Kidney (tissue), 14 donors: ENCODE results near the gene SLC39A11. TPM values are rescaled to one million over a fixed set of nuclear protein-coding genes. Genes with fewer than 3 reads are reported as not detected.

ENCODE experiments used
- DNase-seq, 5 donors: peaks; one replicate each; pipeline ENCODE4 v3.0.0-alpha.2; 2013 to 2020
- FAIRE-seq: peaks from 2 replicates; lab custom pipeline; 2012; peaks lifted over from hg19 to GRCh38; lab: Jason Lieb, UNC
- H3K27ac ChIP-seq, 2 donors: one replicate each; pipeline ENCODE4 v1.7.0; 2013; ENCODE audit warnings: low read depth in 2 of 2, low read length in 2 of 2, inconsistent platforms in 1 of 2
- H3K27me3 ChIP-seq: one replicate; pipeline ENCODE4 v1.7.1; 2013; ENCODE audit warnings: low read length, inconsistent platforms; ENCODE audit not compliant: control insufficient read depth, insufficient read depth
- H3K36me3 ChIP-seq, 3 donors: one replicate each; pipeline versions ENCODE4 v1.7.0 to v1.7.1; 2013; ENCODE audit warnings: low read length in 3 of 3, control low read depth in 1 of 3, inconsistent platforms in 1 of 3; ENCODE audit not compliant: insufficient read depth in 3 of 3, control insufficient read depth in 2 of 3
- H3K4me1 ChIP-seq, 3 donors: one replicate each; pipeline versions ENCODE4 v1.7.0 to v1.7.1; 2013; ENCODE audit warnings: low read length in 3 of 3, inconsistent platforms in 1 of 3, low read depth in 1 of 3; ENCODE audit not compliant: control insufficient read depth in 2 of 3, insufficient read depth in 2 of 3
- H3K4me3 ChIP-seq, 3 donors: one replicate each; pipeline versions ENCODE4 v1.7.0 to v1.8.1; 2013; ENCODE audit warnings: low read length in 3 of 3, control low read depth in 1 of 3, inconsistent platforms in 1 of 3
- H3K9ac ChIP-seq, 3 donors: one replicate each; pipeline versions ENCODE4 v1.7.0 to v1.7.1; 2013; ENCODE audit warnings: low read length in 3 of 3, control low read depth in 1 of 3, inconsistent platforms in 1 of 3
- H3K9me3 ChIP-seq, 3 donors: one replicate each; pipeline versions ENCODE4 v1.7.0 to v1.7.1; 2013; ENCODE audit warnings: low read length in 3 of 3, control low read depth in 1 of 3, inconsistent platforms in 1 of 3; ENCODE audit not compliant: control insufficient read depth in 2 of 3, insufficient read depth in 1 of 3
- CTCF ChIP-seq: IDR thresholded peaks from 3 replicates; pipeline ENCODE4 v1.5.1; 2012; ENCODE audit warnings: mild to moderate bottlenecking, moderate library complexity, borderline replicate concordance; ENCODE audit not compliant: insufficient read depth; ENCODE audit errors: extremely low read depth
- intact Hi-C: fragments of 100-400 bp; cut with DNase I; formaldehyde crosslinking; loops from one replicate; pipeline ENCODE4 v1.11.1; 2022
- polyA plus RNA-seq: library from polyadenylated mRNA; stranded (reverse); fragments of 350-450 nt; fragmentation: Illumina TruSeq; extraction: RNeasy Lipid Tissue Mini Kit (QIAGEN cat#74804); gene quantifications from one replicate; pipeline ENCODE4 v1.2.3, GENCODE V29; 2014; ENCODE audit warnings: low read depth, low replicate concordance; ENCODE audit not compliant: insufficient read depth
- total RNA-seq: library from RNA; stranded (reverse); fragmentation: NEBNext Ultra II Directional; extraction: Animal tissue kit (Norgen Biotek cat#: 25700); gene quantifications from one replicate; pipeline ENCODE4 v1.2.1, GENCODE V29; 2021
- donor health status: control.
- donor health status: control.
- donor health status: control.
- donor health status: control.
- donor health status: control.
- donor health status: DM: yes; HTN: yes; CAD: no.
- donor health status: Normal renal cell carcinoma (clear cell type).

Gene SLC39A11
- total and polyA plus RNA-seq, 2 donors from 2014 or later: 19.7 to 37.2 TPM

GRCh38 chr17:73128496-73128895 is 36.0 kb upstream of the SLC39A11 start:
- Histone ChIP-seq H3K4me1 (peaks cover 0 to 2% (median 0%) of the 10 kb centered on the region in 3 donors), H3K9ac (no peak overlapping the region), H3K27me3 (no peaks in the 10 kb centered on the region), H3K9me3 (no peaks in the 10 kb centered on the region), H3K4me3 (no peak overlapping the region), H3K27ac (no peak overlapping the region), H3K36me3 (no peaks in the 10 kb centered on the region)
- no peak for FAIRE-seq
- no peak for DNase-seq
- TF ChIP-seq CTCF: no peak
- intact Hi-C loops: no loop called here

DNA sequence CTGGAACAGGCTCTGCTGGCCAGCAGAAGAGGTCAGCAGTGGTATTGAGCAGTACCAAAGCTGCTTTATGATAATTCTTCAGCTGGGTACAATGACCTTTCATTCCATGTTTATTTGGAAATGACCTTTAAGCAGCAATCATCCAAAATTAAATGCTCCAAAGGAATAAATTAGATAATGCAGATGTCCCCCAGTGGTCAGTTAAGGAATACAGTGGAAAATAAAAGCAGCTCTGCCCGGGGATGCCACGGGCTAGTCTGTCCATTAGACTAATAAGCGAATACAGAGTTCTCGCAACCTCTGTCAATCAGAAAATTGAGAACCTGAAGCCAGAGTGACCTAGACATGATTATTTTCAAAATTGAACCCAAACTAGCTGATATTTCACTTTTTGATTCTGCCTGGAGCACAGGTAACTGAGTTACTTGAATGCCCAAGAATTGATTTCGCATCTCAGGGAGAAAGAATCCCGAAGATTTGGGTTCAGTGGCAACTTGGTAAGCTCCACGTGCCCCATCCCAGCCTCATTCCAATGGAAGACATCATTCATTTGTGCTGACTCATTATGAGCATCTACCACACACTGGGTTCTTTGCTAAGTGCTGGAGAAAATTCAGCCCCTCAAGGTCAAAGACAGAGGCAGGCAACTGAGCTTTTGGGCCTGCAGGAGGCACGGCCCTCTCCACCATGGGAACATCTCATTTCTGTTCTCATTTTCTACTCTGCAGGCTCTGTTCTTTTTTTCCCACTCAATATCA is 34.4 kb upstream of the SLC39A11 start:
- peaks cover 0 to 5% (median 0%) of the 10 kb centered on the region in 3 donors for H3K4me1 ChIP-seq
- no peaks in the 10 kb centered on the region for H3K36me3 ChIP-seq
- TF ChIP-seq CTCF: no peak
- H3K9ac ChIP-seq: no peak overlapping the region
- no peak overlapping the region for H3K4me3 ChIP-seq
- H3K27ac ChIP-seq: no peak overlapping the region
- intact Hi-C loops: no loop called here
- FAIRE-seq (no peak), DNase-seq (no peak)
- H3K27me3 ChIP-seq: no peaks in the 10 kb centered on the region
- no peaks in the 10 kb centered on the region for H3K9me3 ChIP-seq

DNA sequence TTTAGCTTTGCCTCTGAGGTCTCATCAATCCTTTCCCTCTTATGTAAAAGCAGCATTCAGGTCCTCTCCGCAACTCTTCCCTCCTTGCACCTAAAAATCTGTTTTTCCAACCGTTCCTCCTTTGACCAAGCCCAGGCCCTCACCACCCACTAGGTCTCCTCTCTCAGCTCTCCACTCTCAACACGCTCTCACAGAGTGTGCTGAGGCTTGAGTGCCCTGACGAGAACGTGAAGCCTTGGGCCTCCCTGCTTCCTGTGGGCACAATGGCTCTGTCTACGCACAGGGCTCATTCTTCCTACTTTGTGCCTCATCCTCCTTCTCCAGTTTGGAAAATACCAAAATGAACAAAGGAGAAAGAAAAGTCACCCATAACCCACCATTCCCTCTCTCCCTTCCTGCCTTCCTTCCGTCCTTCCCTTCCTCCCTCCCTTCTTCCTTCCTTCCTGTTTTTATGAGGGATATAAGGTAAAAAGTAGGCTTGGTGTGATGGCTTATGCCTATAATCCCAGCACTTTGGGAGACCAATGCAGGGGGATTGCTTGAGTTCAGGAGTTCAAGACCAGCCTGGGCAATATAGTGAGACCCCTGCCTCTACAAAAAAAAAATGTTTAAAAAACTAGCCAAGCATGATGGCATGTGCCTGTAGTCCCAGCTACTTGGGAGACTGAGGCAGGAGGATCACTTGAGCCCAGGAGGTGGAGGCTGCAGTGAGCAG is 31.3 kb upstream of the SLC39A11 start:
- Histone ChIP-seq H3K36me3 (no peaks in the 10 kb centered on the region), H3K27me3 (no peaks in the 10 kb centered on the region), H3K9me3 (no peaks in the 10 kb centered on the region), H3K9ac (no peak overlapping the region), H3K4me1 (peaks cover 0 to 5% (median 0%) of the 10 kb centered on the region in 3 donors), H3K27ac (peak overlapping the region in 1 of 2 donors; percentile 22), H3K4me3 (no peak overlapping the region)
- no peak for TF ChIP-seq CTCF
- intact Hi-C loops: no loop called here
- DNase-seq (no peak), FAIRE-seq (no peak)
